Measurements from ENCODE around the gene CABP7.

The CABP7 gene

DNA sequence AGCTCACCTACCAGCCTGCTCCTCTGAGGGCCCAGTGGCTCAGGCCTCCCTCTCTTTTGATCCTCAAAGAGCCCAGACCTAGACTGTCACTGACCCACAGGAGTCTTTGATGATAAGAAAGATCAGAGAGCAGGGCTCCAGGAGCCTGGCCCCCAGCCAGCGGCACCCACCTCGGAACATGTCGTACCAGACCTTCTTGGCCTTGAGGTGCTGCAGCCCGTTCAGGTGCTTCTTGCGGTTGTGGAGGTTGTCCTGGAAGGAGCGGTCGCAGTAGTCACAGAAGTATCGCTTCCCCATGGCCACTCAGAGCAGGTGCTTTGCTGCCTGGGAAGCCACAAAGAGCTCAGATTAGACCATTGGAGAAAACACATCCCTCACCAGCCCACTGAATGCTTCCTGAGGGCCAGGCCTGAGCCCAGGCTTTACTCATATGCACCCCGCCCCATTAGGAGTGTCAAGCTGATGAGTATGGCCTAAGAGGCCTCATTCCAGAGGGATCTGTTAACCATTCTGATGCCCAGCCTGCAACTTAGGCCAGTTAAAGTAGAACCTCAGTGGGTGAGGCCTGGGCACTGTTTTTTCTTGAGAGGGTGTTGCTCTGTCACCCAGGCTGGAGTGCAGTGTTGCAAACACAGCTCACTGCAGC is 28.6 kb downstream of the CABP7 start:
- Histone ChIP-seq H3F3A (ENCODE audit: control insufficient read depth, insufficient read depth) (no peaks in the 10 kb centered on the region), H3K9me3 (ENCODE audit: control insufficient read depth, insufficient read depth, low read length) (no peaks in the 10 kb centered on the region), H3K79me2 (ENCODE audit: control insufficient read depth, low read length) (no peaks in the 10 kb centered on the region), H4K20me1 (ENCODE audit: control insufficient read depth, insufficient read depth, low read depth, low read length) (no peaks in the 10 kb centered on the region), H3K9me2 (replicated peaks; ENCODE audit: control insufficient read depth, low read length) (no peaks in the 10 kb centered on the region), H3K36me3 (ENCODE audit: control insufficient read depth, low read length) (no peaks in the 10 kb centered on the region), H3K27ac (ENCODE audit: low read depth, low read length) (no peak overlapping the region), H3K27me3 (ENCODE audit: control insufficient read depth, low read length) (no peaks in the 10 kb centered on the region), H3K4me1 (ENCODE audit: control insufficient read depth, low read length) (no peaks in the 10 kb centered on the region), H3K4me3 (ENCODE audit: low read length) (no peak overlapping the region), H3K4me2 (ENCODE audit: low read length) (no peak overlapping the region)
- TF ChIP-seq EZH2phosphoT487 (IDR thresholded peaks at IDR 0.05; ENCODE audit: borderline replicate concordance, low read length): no peak
- TF ChIP-seq, protein P1, sequence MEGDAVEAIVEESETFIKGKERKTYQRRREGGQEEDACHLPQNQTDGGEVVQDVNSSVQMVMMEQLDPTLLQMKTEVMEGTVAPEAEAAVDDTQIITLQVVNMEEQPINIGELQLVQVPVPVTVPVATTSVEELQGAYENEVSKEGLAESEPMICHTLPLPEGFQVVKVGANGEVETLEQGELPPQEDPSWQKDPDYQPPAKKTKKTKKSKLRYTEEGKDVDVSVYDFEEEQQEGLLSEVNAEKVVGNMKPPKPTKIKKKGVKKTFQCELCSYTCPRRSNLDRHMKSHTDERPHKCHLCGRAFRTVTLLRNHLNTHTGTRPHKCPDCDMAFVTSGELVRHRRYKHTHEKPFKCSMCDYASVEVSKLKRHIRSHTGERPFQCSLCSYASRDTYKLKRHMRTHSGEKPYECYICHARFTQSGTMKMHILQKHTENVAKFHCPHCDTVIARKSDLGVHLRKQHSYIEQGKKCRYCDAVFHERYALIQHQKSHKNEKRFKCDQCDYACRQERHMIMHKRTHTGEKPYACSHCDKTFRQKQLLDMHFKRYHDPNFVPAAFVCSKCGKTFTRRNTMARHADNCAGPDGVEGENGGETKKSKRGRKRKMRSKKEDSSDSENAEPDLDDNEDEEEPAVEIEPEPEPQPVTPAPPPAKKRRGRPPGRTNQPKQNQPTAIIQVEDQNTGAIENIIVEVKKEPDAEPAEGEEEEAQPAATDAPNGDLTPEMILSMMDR (IDR thresholded peaks at IDR 0.05; ENCODE audit: low read depth, low read length, poor library complexity, severe bottlenecking): no peak

DNA sequence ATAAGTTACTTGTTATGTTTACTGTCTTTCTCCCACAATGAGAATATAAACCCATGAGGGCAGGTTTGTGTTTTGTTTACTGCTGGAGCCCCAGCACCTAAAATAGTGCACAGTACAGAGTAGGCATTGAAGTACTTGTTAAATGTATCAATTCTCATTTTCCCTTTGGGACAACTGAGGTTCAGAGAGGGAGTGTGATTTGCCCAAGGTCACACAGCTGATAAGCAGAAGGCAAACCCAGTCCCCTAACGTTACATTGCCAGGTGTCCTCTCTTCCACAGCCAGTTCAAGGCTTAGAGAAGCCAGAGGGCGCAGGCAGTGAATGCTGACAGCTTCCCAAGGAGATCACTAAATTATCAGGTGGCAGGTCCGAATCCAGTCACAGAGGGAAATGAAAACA is 30.2 kb downstream of the CABP7 start:
- Histone ChIP-seq H3K9me2 (replicated peaks; ENCODE audit: control insufficient read depth, low read length) (no peaks in the 10 kb centered on the region), H3K4me1 (ENCODE audit: control insufficient read depth, low read length) (no peaks in the 10 kb centered on the region), H3K4me3 (ENCODE audit: low read length) (no peak overlapping the region), H3K36me3 (ENCODE audit: control insufficient read depth, low read length) (no peaks in the 10 kb centered on the region), H3K9me3 (ENCODE audit: control insufficient read depth, insufficient read depth, low read length) (no peaks in the 10 kb centered on the region), H3K4me2 (ENCODE audit: low read length) (no peak overlapping the region), H3K27ac (ENCODE audit: low read depth, low read length) (no peak overlapping the region), H3K27me3 (ENCODE audit: control insufficient read depth, low read length) (no peaks in the 10 kb centered on the region), H3K79me2 (ENCODE audit: control insufficient read depth, low read length) (no peaks in the 10 kb centered on the region), H4K20me1 (ENCODE audit: control insufficient read depth, insufficient read depth, low read depth, low read length) (no peaks in the 10 kb centered on the region), H3F3A (ENCODE audit: control insufficient read depth, insufficient read depth) (no peaks in the 10 kb centered on the region)
- TF ChIP-seq, protein P1 (IDR thresholded peaks at IDR 0.05; ENCODE audit: low read depth, low read length, poor library complexity, severe bottlenecking): no peak
- no peak for TF ChIP-seq EZH2phosphoT487 (IDR thresholded peaks at IDR 0.05; ENCODE audit: borderline replicate concordance, low read length)

DNA sequence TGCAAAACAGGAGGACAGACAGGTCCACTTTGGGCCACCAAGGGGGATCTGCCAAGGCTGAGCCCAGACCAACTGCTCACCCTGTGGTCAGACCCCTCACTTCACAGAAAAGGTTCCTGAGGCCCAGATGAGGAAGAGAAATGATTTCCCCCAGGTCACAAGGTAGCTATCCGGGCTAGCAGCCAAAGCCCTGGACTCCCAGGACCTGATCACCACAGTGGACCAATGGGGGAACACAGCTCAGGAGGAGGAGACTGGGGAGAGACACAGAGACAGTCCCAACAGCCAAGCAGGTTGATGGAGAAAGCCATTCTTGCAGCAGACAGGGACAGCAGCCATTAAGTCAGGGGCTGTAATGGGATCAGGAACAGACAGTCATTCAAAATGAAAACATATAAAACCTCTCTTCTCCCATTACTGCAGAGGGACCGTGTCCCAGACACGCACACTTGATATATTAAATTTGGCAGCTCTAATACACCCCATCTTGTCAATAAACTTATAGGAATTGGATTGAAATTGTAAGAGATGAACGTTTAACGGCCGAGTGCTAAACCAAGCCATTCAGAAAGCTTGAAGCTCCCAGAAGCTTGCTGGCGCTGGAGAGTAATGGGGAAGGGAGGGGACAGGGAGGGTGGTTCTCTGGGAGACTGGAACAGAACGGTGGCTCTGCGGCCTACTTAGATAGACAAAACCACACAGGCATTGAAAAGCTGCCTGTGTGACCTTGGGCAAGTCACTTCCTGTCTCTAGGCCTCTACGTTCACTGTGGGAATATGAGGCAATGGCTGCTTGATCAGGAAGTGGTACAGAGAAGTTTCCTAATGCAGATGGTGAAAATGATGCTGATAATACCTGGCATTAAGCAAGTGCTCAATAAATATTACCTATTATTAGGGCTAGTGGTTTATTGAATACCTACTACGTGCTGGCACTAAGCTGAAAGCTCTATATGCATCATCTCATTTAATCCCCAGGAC is 31.0 kb downstream of the CABP7 start:
- no peak for TF ChIP-seq EZH2phosphoT487 (IDR thresholded peaks at IDR 0.05; ENCODE audit: borderline replicate concordance, low read length)
- TF ChIP-seq, protein P1 (IDR thresholded peaks at IDR 0.05; ENCODE audit: low read depth, low read length, poor library complexity, severe bottlenecking): no peak
- no peak overlapping the region for H3K27ac ChIP-seq (ENCODE audit: low read depth, low read length)
- H3K27me3 ChIP-seq (ENCODE audit: control insufficient read depth, low read length): no peaks in the 10 kb centered on the region
- H3K4me3 ChIP-seq (ENCODE audit: low read length): no peak overlapping the region
- H3F3A ChIP-seq (ENCODE audit: control insufficient read depth, insufficient read depth): no peaks in the 10 kb centered on the region
- no peaks in the 10 kb centered on the region for H3K9me3 ChIP-seq (ENCODE audit: control insufficient read depth, insufficient read depth, low read length)
- H3K36me3 ChIP-seq (ENCODE audit: control insufficient read depth, low read length): no peaks in the 10 kb centered on the region
- no peaks in the 10 kb centered on the region for H3K9me2 ChIP-seq (replicated peaks; ENCODE audit: control insufficient read depth, low read length)
- H3K79me2 ChIP-seq (ENCODE audit: control insufficient read depth, low read length): no peaks in the 10 kb centered on the region
- no peaks in the 10 kb centered on the region for H3K4me1 ChIP-seq (ENCODE audit: control insufficient read depth, low read length)
- no peaks in the 10 kb centered on the region for H4K20me1 ChIP-seq (ENCODE audit: control insufficient read depth, insufficient read depth, low read depth, low read length)
- H3K4me2 ChIP-seq (ENCODE audit: low read length): no peak overlapping the region

All from DOHH2 (cell line).